Upper lobe of left lung (tissue), 4 donors: ENCODE measurements around the gene MYRF.

Experiments used
- CTCF ChIP-seq, 6 experiments: fragments of 450-650 bp in 4 of 6; fragments of 200-600 bp in 2 of 6; sonication (generic) in 2 of 6; IDR thresholded peaks; one replicate each; pipeline ENCODE4 v1.5.1; 2016 to 2019; ENCODE audit warnings: antibody characterized with exemption in 6 of 6
- POLR2A ChIP-seq, 4 donors: fragments of 450-650 bp; IDR thresholded peaks; one replicate each; pipeline ENCODE4 v1.5.1; 2016 to 2017; ENCODE audit warnings: antibody characterized with exemption in 4 of 4, mild to moderate bottlenecking in 2 of 4

- TF ChIP-seq POLR2A (IDR thresholded peaks at IDR 0.05): no peak
- TF ChIP-seq CTCF (IDR thresholded peaks at IDR 0.05): no peak
Measured at GRCh38 chr11:61795876-61796526, 43.6 kb downstream of the MYRF start.
